Activated B cell treated with CpG ODN at 0.5 μM for 24 hours (primary cell): ENCODE measurements around the gene DNM1. TPM values are rescaled to one million over a fixed set of nuclear protein-coding genes. Genes with fewer than 3 reads are reported as not detected.

Experiments used
- ATAC-seq: fragments of 200-7000 bp; cut with Tn5 transposase; one replicate; pipeline ENCODE4 v1.10.0; 2021; ENCODE audit warnings: low read depth, mild to moderate bottlenecking, moderate library complexity
- CTCF ChIA-PET: fragments of 350-600 bp; sonication (Branson Sonifier 250); formaldehyde crosslinking; loops from one replicate; lab custom pipeline; 2021; ENCODE audit warnings: antibody characterized with exemption; lab: Charles Lee
- POLR2A ChIA-PET: fragments of 350-600 bp; sonication (Branson Sonifier 250); formaldehyde crosslinking; loops from one replicate; lab custom pipeline; 2021; ENCODE audit warnings: antibody characterized with exemption; lab: Charles Lee
- DNase-seq: peaks from one replicate; pipeline ENCODE4 v3.0.0; 2022
- H3K27ac Mint-ChIP-seq: one replicate; pipeline ENCODE4 v1.8.0; 2020; ENCODE audit warnings: mixed read lengths
- H3K27me3 Mint-ChIP-seq: one replicate; pipeline ENCODE4 v1.8.0; 2021; ENCODE audit warnings: mixed read lengths
- H3K36me3 Mint-ChIP-seq: one replicate; pipeline ENCODE4 v1.8.0; 2021; ENCODE audit warnings: low read depth, mixed read lengths
- H3K4me1 Mint-ChIP-seq: one replicate; pipeline ENCODE4 v1.8.0; 2021; ENCODE audit warnings: mixed read lengths
- H3K4me3 Mint-ChIP-seq: one replicate; pipeline ENCODE4 v1.8.0; 2020; ENCODE audit warnings: mild to moderate bottlenecking, mixed read lengths
- H3K9me3 Mint-ChIP-seq: one replicate; pipeline ENCODE4 v1.8.0; 2020; ENCODE audit warnings: mixed read lengths
- CTCF ChIP-seq: fragments of 200-600 bp; IDR thresholded peaks from one replicate; pipeline ENCODE4 v1.8.0; 2022; ENCODE audit warnings: antibody characterized with exemption, mild to moderate bottlenecking
- intact Hi-C: fragments of 100-400 bp; cut with micrococcal nuclease; formaldehyde crosslinking; loops from one replicate; pipeline ENCODE4 v1.15.1; 2024
- total RNA-seq: library from RNA; stranded (reverse); gene quantifications from 2 replicates; pipeline ENCODE4 v1.2.3, GENCODE V29; 2022

The DNM1 gene
- total RNA-seq, 1 donor from 2014 or later, result 0.86 TPM

- ChIA-PET CTCF (no interaction called here), POLR2A (no interaction called here)
- H3K4me1 Mint-ChIP-seq, result no peaks in the 10 kb centered on the region
- no peak for DNase-seq
- no peak overlapping the region for H3K27ac Mint-ChIP-seq
- H3K36me3 Mint-ChIP-seq, result peaks cover 64% of the 10 kb centered on the region
- H3K4me3 Mint-ChIP-seq, result no peak overlapping the region
- intact Hi-C loops, result no loop called here
- H3K9me3 Mint-ChIP-seq, result no peaks in the 10 kb centered on the region
- no peak for ATAC-seq
- TF ChIP-seq CTCF, result no peak
- H3K27me3 Mint-ChIP-seq, result no peaks in the 10 kb centered on the region
Observed at GRCh38 chr9:128262687-128263086, 59.5 kb downstream of the DNM1 start.

GRCh38 chr9:128265348-128265847 is 62.2 kb downstream of the DNM1 start:
- no peak for ATAC-seq
- intact Hi-C loops, result no loop called here
- ChIA-PET CTCF (interaction anchor here (1.0 kb wide), 1 partner anchor 10 kb away, joined by 3 read pairs; no protein-coding TSS in a partner anchor), POLR2A (no interaction called here)
- Mint-ChIP-seq H3K9me3 (no peaks in the 10 kb centered on the region), H3K4me3 (no peak overlapping the region), H3K27me3 (no peaks in the 10 kb centered on the region), H3K36me3 (peaks cover 56% of the 10 kb centered on the region), H3K27ac (no peak overlapping the region), H3K4me1 (no peaks in the 10 kb centered on the region)
- TF ChIP-seq CTCF, result no peak
- no peak for DNase-seq

GRCh38 chr9:128266868-128267590 is 63.9 kb downstream of the DNM1 start:
- Mint-ChIP-seq H3K9me3 (no peaks in the 10 kb centered on the region), H3K4me1 (no peaks in the 10 kb centered on the region), H3K36me3 (peaks cover 49% of the 10 kb centered on the region), H3K27ac (no peak overlapping the region), H3K27me3 (no peaks in the 10 kb centered on the region), H3K4me3 (no peak overlapping the region)
- CTCF ChIA-PET, result no interaction called here
- POLR2A ChIA-PET, result no interaction called here
- no peak for TF ChIP-seq CTCF
- DNase-seq (no peak), ATAC-seq (no peak)
- intact Hi-C loops, result no loop called here

GRCh38 chr9:128271112-128271511 is 67.9 kb downstream of the DNM1 start:
- POLR2A ChIA-PET, result no interaction called here
- DNase-seq (no peak), ATAC-seq (no peak)
- Mint-ChIP-seq H3K9me3 (no peaks in the 10 kb centered on the region), H3K27me3 (no peaks in the 10 kb centered on the region), H3K27ac (no peak overlapping the region), H3K4me3 (no peak overlapping the region), H3K36me3 (peaks cover 41% of the 10 kb centered on the region), H3K4me1 (peaks cover 12% of the 10 kb centered on the region)
- intact Hi-C loops, result loop anchor here (10.0 kb wide), 1 partner anchor 284 kb away; the partner anchor contains the start of gene SPTAN1
- CTCF ChIA-PET, result no interaction called here
- no peak for TF ChIP-seq CTCF

GRCh38 chr9:128271512-128271911 is 68.3 kb downstream of the DNM1 start:
- intact Hi-C loops, result loop anchor here (10.0 kb wide), 1 partner anchor 283 kb away; the partner anchor contains the start of gene SPTAN1
- Mint-ChIP-seq H3K9me3 (no peaks in the 10 kb centered on the region), H3K27ac (no peak overlapping the region), H3K4me1 (peaks cover 16% of the 10 kb centered on the region), H3K4me3 (no peak overlapping the region), H3K27me3 (no peaks in the 10 kb centered on the region), H3K36me3 (peaks cover 41% of the 10 kb centered on the region)
- DNase-seq (no peak), ATAC-seq (no peak)
- ChIA-PET CTCF (no interaction called here), POLR2A (no interaction called here)
- TF ChIP-seq CTCF, result no peak
